A375 (cell line): ENCODE measurements around the gene OR13C8. TPM values are rescaled to one million over a fixed set of nuclear protein-coding genes. Genes with fewer than 3 reads are reported as not detected.

Source experiments
- total RNA-seq: library from RNA; depleted of rRNA; stranded (reverse); fragments of >200 nt; shearing (Covaris generic); gene quantifications from 2 replicates; pipeline ENCODE4 v1.2.3, GENCODE V29; 2014; rRNA removed

The OR13C8 gene
- total RNA-seq, result not detected in 2 replicates

GRCh38 chr9:104568868-104569267, at the start of gene OR13C8:
TSS of gene OR13C8 (plus strand) at chr9:104569168. CDS start at chr9:104569168, 0 bp downstream.

GRCh38 chr9:104527109-104527508, 41.9 kb upstream of the OR13C8 start, which contains the start of gene OR13C4:
TSS of gene OR13C4 (minus strand) at chr9:104527209. CDS start at chr9:104527209, 0 bp downstream.

GRCh38 chr9:104536756-104537155, 32.2 kb upstream of the OR13C8 start, which contains the start of gene OR13C3:
TSS of gene OR13C3 (minus strand) at chr9:104536856. CDS start at chr9:104536723, 133 bp downstream.

GRCh38 chr9:104599313-104599712, 30.3 kb downstream of the OR13C8 start, which contains the start of gene OR13C5:
TSS of gene OR13C5 (minus strand) at chr9:104599413. CDS start at chr9:104599413, 0 bp downstream.

GRCh38 chr9:104605527-104605926, 36.6 kb downstream of the OR13C8 start, which contains the start of gene OR13C2:
TSS of gene OR13C2 (minus strand) at chr9:104605627. CDS start at chr9:104605627, 0 bp downstream.

GRCh38 chr9:104618104-104618503, 49.1 kb downstream of the OR13C8 start, which contains the start of gene OR13C9:
TSS of gene OR13C9 (minus strand) at chr9:104618204. CDS start at chr9:104618204, 0 bp downstream.

Other genes with a start within 250 kb of the OR13C8 start
- not detected in 2 replicates for gene OR13F1, start 64.9 kb upstream of the OR13C8 start, total RNA-seq
- not detected in 2 replicates for gene OR13C4, start 42.0 kb upstream of the OR13C8 start, total RNA-seq
- gene OR13C3, start 32.3 kb upstream of the OR13C8 start, total RNA-seq, result not detected in 2 replicates
- not detected in 2 replicates for gene OR13C5, start 30.2 kb downstream of the OR13C8 start, total RNA-seq
- not detected in 2 replicates for gene OR13C2, start 36.5 kb downstream of the OR13C8 start, total RNA-seq
- gene OR13C9, start 49.0 kb downstream of the OR13C8 start, total RNA-seq, result not detected in 2 replicates
- not detected in 2 replicates for gene OR13D1, start 125.3 kb downstream of the OR13C8 start, total RNA-seq
- 12.4 and 14.4 TPM in 2 replicates for gene NIPSNAP3A, start 178.5 kb downstream of the OR13C8 start, total RNA-seq
- gene NIPSNAP3B, start 195.0 kb downstream of the OR13C8 start, total RNA-seq, result 2.4 and 2.5 TPM in 2 replicates